ENCODE measurements around the gene IL27RA.

DNA sequence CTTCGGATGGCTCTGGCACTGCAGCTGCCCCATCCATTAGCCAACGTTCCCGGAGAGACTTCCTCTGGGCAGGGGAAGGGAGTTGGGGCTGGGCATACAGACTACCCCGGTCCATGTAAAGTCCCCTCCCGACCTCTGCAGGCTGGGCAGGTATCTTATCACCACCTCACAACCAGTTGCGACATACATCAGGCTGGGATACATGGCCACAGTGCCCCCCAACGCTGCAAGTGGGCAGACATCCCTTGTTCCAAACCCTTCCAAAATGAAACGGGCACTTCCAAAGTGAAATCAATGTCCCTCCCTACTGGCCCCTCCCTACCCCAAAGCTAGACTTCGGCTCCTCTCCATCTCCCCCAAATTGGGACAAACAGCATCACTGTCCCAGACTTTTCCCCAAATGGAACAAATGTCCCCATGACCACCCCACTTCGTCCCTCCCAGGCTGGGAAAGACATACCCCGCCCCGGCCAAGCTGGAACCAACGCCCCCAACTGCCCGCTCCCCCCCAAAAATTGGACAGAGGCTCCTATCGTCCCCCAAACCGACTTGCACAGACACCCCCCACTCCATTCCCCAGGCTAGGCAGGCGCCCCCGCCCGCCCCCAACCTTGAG, 25.3 kb downstream of the IL27RA start:
- TF ChIP-seq EZH2 (IDR thresholded peaks at IDR 0.05; ENCODE audit: insufficient read depth, poor library complexity, severe bottlenecking) (no peak), EZH2phosphoT487 (IDR thresholded peaks at IDR 0.05; ENCODE audit: insufficient read depth, low read depth) (no peak)
